Mammary epithelial cell (primary cell): ENCODE data around the gene ERCC3.

Experiments used
- CTCF ChIP-seq, 2 donors: IDR thresholded peaks in 1 of 2; conservative IDR thresholded peaks in 1 of 2; 2 replicates each; pipeline ENCODE4 v1.5.1; 2011 to 2012; ENCODE audit warnings: inconsistent platforms in 2 of 2, low read length in 2 of 2, mild to moderate bottlenecking in 2 of 2, control low read depth in 1 of 2, low read depth in 1 of 2; ENCODE audit not compliant: insufficient read depth in 1 of 2; ENCODE audit errors: extremely low read depth in 1 of 2
- EZH2 ChIP-seq: IDR thresholded peaks from 2 replicates; pipeline ENCODE4 v1.6.1; 2012; ENCODE audit warnings: low read length, inconsistent platforms, borderline replicate concordance

- TF ChIP-seq CTCF (conservative IDR thresholded peaks at IDR 0.05 in 1 of 2, IDR thresholded peaks at IDR 0.05 in 1 of 2; ENCODE audit: extremely low read depth in 1 of 2, insufficient read depth in 1 of 2, low read depth in 1 of 2, low read length in 2 of 2), result no peak
- TF ChIP-seq EZH2, result no peak
Observed at GRCh38 chr2:127283275-127283674, 10.7 kb downstream of the ERCC3 start.
